Central memory CD8-positive, alpha-beta T cell (primary cell): ENCODE data around the gene ZNF614.
A peak's percentile ranks its signal among the peaks of the same experiment; 100 is the strongest.
"Not testable (repeated sequence)": the region's sequence is repeated elsewhere in the genome, so short reads cannot be mapped to it uniquely, and the experiment has no call there.

ENCODE experiments used
- ATAC-seq: fragments of 150-1000 bp; cut with Tn5 transposase; replicated peaks from 2 replicates; pipeline ENCODE4 v1.10.0; 2022; ENCODE audit warnings: mild to moderate bottlenecking, moderate FRiP score, moderate number of reproducible peaks; ENCODE audit not compliant: poor library complexity, severe bottlenecking; ENCODE audit errors: extremely low read depth
- DNase-seq, 2 donors: peaks; one replicate each; pipeline ENCODE4 v3.0.0; 2021; ENCODE audit warnings: low spot score in 2 of 2
- H3K27ac Mint-ChIP-seq: one replicate; pipeline ENCODE4 v1.8.0; 2022; ENCODE audit warnings: low read depth, mild to moderate bottlenecking, moderate library complexity, mixed read lengths
- H3K27me3 Mint-ChIP-seq: one replicate; pipeline ENCODE4 v1.8.0; 2022; ENCODE audit warnings: mixed read lengths
- H3K36me3 Mint-ChIP-seq: one replicate; pipeline ENCODE4 v1.8.0; 2022; ENCODE audit warnings: mild to moderate bottlenecking, moderate library complexity, mixed read lengths; ENCODE audit not compliant: insufficient read depth
- H3K4me1 Mint-ChIP-seq: one replicate; pipeline ENCODE4 v1.8.0; 2022; ENCODE audit warnings: mixed read lengths
- H3K4me3 Mint-ChIP-seq: one replicate; pipeline ENCODE4 v1.8.0; 2022; ENCODE audit warnings: mild to moderate bottlenecking, moderate library complexity, mixed read lengths
- H3K9me3 Mint-ChIP-seq: one replicate; pipeline ENCODE4 v1.8.0; 2022; ENCODE audit warnings: mixed read lengths

ZNF614 gene

DNA sequence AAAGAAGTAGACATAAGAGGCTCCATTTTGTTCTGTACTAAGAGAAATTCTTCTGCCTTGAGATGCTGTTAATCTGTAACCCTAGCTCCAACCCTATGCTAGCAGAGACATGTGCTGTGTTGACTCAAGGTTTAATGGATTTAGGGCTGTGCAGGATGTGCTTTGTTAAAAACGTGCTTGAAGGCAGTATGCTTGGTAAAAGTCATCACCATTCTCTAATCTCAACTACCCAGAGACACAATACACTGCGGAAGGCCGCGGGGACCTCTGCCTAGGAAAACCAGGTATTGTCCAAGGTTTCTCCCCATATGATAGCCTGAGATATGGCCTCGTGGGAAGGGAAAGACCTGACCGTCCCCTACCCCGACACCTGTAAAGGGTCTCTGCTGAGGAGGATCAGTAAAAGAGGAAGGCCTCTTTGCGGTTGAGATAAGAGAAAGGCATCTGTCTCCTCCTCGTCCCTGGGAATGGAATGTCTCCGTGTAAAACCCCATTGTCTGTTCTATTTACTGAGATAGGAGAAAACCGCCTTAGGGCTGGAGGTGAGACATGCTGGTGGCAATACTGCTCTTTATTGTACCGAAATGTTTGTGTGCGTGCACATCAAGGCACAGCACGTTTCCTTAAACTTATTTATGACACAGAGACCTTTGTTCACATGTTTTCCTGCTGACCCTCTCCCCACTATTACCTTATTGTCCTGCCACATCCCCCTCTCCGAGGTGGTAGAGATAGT is 1.8 kb downstream of the ZNF614 start:
- H3K4me3 Mint-ChIP-seq, result not testable (repeated sequence)
- H3K4me1 Mint-ChIP-seq, result peaks cover 33% of the 10 kb centered on the region

DNA sequence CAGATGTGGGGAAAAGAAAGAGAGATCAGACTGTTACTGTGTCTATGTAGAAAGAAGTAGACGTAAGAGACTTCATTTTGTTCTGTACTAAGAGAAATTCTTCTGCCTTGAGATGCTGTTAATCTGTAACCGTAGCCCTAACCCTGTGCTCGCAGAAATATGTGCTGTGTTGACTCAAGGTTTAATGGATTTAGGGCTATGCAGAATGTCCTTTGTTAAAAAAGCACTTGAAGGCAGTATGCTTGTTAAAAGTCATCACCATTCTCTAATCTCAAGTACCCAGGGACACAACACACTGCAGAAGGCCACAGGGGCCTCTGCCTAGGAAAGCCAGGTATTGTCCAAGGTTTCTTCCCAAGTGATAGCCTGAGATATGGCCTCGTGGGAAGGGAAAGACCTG is 3.7 kb downstream of the ZNF614 start:
- ATAC-seq, H3K27ac Mint-ChIP-seq, H3K4me3 Mint-ChIP-seq, DNase-seq, H3K27me3 Mint-ChIP-seq: not testable (repeated sequence)
- H3K4me1 Mint-ChIP-seq, result peaks cover 38% of the 10 kb centered on the region
- H3K36me3 Mint-ChIP-seq, result peaks cover 46% of the 10 kb centered on the region
- H3K9me3 Mint-ChIP-seq, result peaks cover 30% of the 10 kb centered on the region

More for the DNA sequence above, 1.8 kb downstream of the ZNF614 start:
- peaks cover 20% of the 10 kb centered on the region for H3K9me3 Mint-ChIP-seq
- DNase-seq, ATAC-seq, H3K27me3 Mint-ChIP-seq, H3K27ac Mint-ChIP-seq: not testable (repeated sequence)
- peaks cover 42% of the 10 kb centered on the region for H3K36me3 Mint-ChIP-seq

DNA sequence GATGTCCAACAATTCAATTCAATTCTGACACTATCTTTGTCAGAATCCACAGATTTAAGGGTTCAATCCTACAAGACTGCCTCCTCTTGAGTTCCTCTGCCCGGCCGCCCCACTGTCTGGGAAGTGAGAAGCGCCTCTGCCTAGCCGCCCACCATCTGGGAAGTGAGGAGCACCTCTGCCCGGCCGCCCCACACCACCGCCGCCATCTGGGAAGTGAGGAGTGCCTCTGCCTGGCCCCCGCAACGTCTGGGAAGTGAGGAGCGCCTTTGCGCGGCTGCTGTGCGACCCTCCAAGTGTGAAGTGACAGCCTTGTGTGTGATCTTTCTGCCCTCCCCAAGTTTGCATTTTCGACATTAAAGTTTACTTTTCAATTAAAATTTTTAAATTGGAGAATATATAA is 6.0 kb downstream of the ZNF614 start:
- Mint-ChIP-seq H3K4me1 (peaks cover 20% of the 10 kb centered on the region), H3K4me3 (no peak overlapping the region), H3K9me3 (peaks cover 30% of the 10 kb centered on the region), H3K27ac (no peak overlapping the region), H3K36me3 (peaks cover 44% of the 10 kb centered on the region), H3K27me3 (no peaks in the 10 kb centered on the region)
- DNase-seq, result no peak
- no peak for ATAC-seq

DNA sequence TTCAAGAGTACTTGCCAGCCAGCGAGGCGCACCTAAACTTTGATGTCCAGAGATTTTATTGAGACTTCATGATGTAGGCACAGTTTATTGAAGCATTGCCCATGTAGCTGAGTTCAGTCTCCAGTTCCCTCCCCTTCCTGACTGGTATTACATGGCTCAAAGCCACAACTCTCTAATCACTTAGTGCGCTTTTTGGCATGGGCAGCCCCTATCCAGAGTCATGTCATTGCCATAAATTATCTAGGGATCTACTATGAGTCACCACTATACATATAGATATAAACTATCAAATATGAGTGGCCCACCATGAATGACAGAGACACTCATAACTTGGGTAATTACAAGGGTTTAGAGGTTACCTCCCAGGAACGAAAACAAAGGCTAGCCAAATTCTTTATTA is 7.7 kb downstream of the ZNF614 start:
- Mint-ChIP-seq H3K27ac (no peak overlapping the region), H3K4me1 (peaks cover 9% of the 10 kb centered on the region), H3K36me3 (peaks cover 50% of the 10 kb centered on the region), H3K27me3 (no peaks in the 10 kb centered on the region), H3K9me3 (peaks cover 34% of the 10 kb centered on the region), H3K4me3 (no peak overlapping the region)
- DNase-seq (no peak), ATAC-seq (no peak)

DNA sequence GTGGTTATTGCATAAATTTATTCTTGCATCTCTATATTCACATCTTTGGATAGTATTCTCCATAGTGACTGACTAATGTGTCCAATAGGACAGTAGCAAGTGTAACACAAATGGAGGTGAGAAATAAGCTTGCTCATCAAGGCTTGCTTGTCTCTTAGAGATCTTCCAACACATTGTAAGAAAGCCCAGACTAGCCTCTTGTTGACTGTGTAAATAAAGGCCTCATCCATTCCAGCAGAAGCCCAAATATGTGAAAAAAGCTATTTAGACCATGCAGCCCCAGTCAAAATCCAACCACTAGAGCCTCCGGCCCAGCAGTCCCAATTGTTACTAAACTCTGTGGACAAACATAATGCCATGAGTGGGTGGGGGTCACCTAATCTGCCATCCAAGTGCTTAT is 17.5 kb downstream of the ZNF614 start:
- Mint-ChIP-seq H3K27ac (no peak overlapping the region), H3K4me1 (peaks cover 17% of the 10 kb centered on the region), H3K27me3 (no peaks in the 10 kb centered on the region), H3K9me3 (peaks cover 14% of the 10 kb centered on the region), H3K4me3 (no peak overlapping the region), H3K36me3 (peaks cover 7% of the 10 kb centered on the region)
- ATAC-seq (no peak), DNase-seq (no peak)

DNA sequence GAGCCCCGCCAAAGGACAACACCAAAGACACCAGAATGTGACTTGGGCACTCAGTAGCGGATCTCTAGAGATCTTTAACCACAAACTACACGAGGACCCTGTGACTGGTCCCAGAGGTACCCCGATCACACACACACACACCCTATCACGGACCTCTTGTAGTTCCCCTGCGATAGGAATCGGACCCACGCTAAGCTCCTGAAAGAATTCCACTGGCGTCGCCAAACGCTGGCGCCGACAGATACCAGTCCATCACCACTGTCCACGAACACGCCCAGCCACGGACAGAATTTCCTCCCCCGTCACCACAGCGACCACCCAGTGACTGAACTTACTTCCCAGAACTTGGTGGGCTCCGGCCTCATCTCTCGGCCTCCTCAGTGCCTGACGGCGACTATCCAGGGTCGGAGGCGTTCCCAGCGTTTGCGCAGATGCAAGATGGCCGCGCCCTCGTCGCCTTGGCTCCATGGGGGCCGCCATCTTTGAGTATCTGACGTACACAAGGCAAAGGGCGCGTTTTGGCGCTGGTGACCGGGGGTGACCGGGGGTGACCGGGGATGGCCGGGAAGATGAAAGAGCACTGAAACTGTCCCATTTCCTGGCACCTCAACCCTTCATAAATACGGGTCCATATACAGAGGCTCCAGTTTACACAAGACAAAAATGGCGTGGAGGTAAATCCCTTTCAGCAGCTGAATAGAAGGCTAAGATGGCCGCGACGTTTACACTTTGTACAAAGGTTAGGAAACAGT is 20.2 kb downstream of the ZNF614 start, which contains the start of gene ZNF615:
TSS of gene ZNF615 (minus strand) at position 406 of the 752 bp plus-strand sequence. CDS start 4,500 bp downstream, outside the sequence.
- peak within 1 kb of the TSS; percentile 97 for H3K27ac Mint-ChIP-seq
- peaks cover 14% of the 10 kb centered on the region for H3K9me3 Mint-ChIP-seq
- H3K36me3 Mint-ChIP-seq, result peaks cover 7% of the 10 kb centered on the region
- peaks cover 17% of the 10 kb centered on the region for H3K4me1 Mint-ChIP-seq
- ATAC-seq, result peak; percentile 89
- no peaks in the 10 kb centered on the region for H3K27me3 Mint-ChIP-seq
- DNase-seq, result peak; percentile 82 to 88
- H3K4me3 Mint-ChIP-seq, result peak within 1 kb of the TSS; percentile 94

DNA sequence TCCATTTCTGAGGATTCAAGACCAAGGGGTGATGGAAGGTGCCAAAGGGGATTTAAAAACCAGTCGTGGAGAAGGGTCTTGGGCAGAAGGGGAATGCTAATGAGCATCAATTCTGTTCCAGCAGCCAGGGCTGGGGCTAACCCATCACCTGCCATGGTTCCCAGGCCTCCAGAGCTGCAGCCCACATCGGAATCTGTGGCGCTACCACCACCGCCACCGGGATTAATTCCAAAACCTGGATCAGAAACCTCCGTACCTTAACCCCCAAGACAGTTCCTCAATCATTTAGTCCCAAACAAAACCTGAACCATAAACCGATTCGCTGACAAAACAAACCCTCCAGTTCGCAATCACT is 20.8 kb downstream of the ZNF614 start:
- peaks cover 10% of the 10 kb centered on the region for H3K9me3 Mint-ChIP-seq

DNA sequence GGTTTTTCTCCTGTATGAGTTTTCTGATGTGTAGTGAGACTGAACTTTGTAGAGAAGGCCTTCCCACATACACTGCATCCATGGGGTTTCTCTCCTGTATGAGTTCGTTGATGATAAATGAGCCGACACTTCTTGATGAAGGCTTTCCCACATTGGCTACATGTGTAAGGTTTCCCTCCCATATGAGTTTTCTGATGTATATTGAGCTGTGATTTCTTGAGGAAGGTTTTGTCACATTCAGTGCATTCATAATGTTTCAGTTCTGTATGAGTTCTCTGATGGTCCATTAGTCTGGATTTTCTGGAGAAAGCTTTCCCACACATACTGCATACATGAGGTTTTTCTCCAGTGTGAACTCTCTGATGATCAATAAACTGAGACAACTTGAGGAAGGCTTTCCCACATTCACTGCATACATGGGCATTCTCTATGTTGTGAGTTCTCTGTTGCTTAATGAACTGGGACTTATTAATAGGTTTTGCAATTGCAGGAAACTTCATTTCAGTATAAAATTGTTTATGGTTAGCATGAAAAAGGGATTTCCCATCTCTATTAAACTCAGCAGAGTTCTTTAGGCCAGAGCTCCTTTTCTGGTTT is 34.0 kb downstream of the ZNF614 start:
- ATAC-seq, result no peak
- peaks cover 27% of the 10 kb centered on the region for H3K9me3 Mint-ChIP-seq
- H3K27me3 Mint-ChIP-seq, result no peaks in the 10 kb centered on the region
- no peak overlapping the region for H3K4me3 Mint-ChIP-seq
- no peaks in the 10 kb centered on the region for H3K4me1 Mint-ChIP-seq
- H3K27ac Mint-ChIP-seq, result no peak overlapping the region
- DNase-seq, result no peak
- peaks cover 18% of the 10 kb centered on the region for H3K36me3 Mint-ChIP-seq

More for the DNA sequence above, 20.8 kb downstream of the ZNF614 start:
- ATAC-seq, result no peak
- no peak for DNase-seq
- Mint-ChIP-seq H3K36me3 (peaks cover 5% of the 10 kb centered on the region), H3K4me1 (peaks cover 17% of the 10 kb centered on the region), H3K27me3 (no peaks in the 10 kb centered on the region), H3K4me3 (peak overlapping the region; percentile 94), H3K27ac (peak overlapping the region; percentile 97)

DNA sequence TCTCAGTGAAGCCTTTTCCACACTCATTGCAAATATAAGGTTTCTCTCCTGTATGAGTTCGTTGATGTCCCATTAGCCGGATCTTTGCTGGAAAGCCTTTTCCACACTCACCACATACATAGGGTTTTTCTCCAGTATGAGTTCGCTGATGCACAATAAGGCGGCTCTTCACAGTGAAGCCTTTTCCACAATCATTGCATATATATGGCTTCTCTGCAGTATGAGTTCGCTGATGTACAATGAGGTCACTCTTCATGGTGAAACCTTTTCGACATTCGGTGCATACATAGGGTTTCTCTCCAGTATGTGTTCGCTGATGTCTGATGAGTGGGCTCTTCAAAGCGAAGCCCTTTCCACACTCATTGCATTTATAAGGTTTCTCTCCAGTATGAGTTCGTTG is 34.8 kb downstream of the ZNF614 start:
- Mint-ChIP-seq H3K4me3 (no peak overlapping the region), H3K9me3 (peaks cover 32% of the 10 kb centered on the region), H3K27me3 (no peaks in the 10 kb centered on the region), H3K36me3 (peaks cover 13% of the 10 kb centered on the region), H3K4me1 (no peaks in the 10 kb centered on the region), H3K27ac (no peak overlapping the region)
- ATAC-seq, result no peak
- DNase-seq, result no peak

DNA sequence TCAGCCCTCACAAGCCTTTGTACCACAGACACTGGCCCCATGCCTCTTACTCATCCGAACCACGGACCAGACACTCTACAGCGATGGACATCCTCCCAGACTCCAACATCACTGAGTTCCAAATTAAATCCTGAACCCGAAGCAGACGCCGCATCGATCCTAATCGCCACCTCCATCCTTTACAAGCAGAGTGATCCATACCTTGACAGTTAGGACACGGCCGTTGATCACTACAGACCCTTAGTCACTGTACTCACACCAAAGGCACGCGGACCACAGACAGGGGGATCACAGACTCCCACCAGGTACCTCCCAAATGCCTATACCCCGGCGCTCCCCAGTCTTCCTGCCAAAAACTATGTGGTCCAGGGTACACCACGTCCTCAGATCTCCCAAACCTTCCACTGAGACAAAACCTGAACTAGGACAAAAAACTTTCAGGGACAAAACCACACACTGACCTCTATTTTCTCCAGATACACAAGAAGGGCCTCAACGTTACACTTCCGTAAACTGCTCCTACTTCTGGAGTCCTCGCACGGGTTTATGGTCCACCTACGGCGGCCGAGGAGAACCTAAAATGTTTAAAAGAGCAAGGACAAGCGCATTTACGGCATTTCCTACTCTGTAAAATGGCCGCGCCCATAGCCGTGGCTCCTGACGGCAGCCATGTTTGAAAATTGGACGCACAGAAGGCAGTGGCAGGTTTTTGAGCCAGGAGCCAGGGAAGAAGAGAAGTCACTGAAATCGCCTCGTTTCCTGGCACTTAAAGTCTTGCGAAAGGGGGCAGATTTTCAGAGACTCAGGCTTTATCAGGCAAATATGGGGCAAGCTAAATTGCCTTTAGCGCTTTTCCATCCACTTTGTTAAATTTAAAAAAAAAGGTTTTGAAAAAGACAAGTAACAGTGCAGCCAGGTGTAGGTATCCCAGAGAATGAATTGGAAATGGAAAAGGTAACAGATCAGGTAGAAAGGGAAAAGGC is 41.6 kb downstream of the ZNF614 start, which contains the start of gene ZNF350:
TSS of gene ZNF350 (minus strand) at position 532 of the 983 bp plus-strand sequence. CDS start 12,480 bp downstream, outside the sequence.
- DNase-seq, result peak; percentile 61 to 83

DNA sequence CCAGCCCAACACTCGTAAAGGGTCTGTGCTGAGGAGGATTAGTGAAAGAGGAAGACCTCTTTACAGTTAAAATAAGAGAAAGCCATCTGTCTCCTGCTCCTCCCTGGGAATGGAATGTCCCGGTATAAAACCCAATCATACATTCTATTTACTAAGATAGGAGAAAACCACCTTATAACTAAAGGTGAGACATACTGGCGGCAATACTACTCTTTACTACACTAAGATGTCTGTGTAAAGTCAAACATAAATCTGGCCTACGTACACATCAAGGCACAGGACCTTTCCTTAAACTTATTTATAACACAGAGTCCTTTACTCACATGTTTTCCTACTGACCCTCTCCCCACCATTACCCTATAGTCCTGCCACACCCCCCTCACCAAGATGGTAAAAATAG is 44.8 kb downstream of the ZNF614 start:
- ATAC-seq (no peak), DNase-seq (no peak)
- H3K9me3 Mint-ChIP-seq, result peaks cover 31% of the 10 kb centered on the region
- H3K27me3 Mint-ChIP-seq, result no peaks in the 10 kb centered on the region
- no peak overlapping the region for H3K4me3 Mint-ChIP-seq
- H3K27ac Mint-ChIP-seq, result no peak overlapping the region
- peaks cover 20% of the 10 kb centered on the region for H3K4me1 Mint-ChIP-seq
- H3K36me3 Mint-ChIP-seq, result peaks cover 18% of the 10 kb centered on the region

More for the DNA sequence above, 41.6 kb downstream of the ZNF614 start, which contains the start of gene ZNF350:
- ATAC-seq, result peak; percentile 99
- Mint-ChIP-seq H3K36me3 (peaks cover 10% of the 10 kb centered on the region), H3K9me3 (peaks cover 30% of the 10 kb centered on the region), H3K27ac (peak within 1 kb of the TSS; percentile 95), H3K4me1 (peaks cover 15% of the 10 kb centered on the region), H3K27me3 (no peaks in the 10 kb centered on the region), H3K4me3 (peak within 1 kb of the TSS; percentile 92)
